NB4 (cell line): ENCODE measurements around the gene SH3BGRL2.

Experiments used
- DNase-seq: peaks from one replicate; pipeline ENCODE4 v3.0.0; 2010; ENCODE audit warnings: low read depth
- H3K4me3 ChIP-seq: one replicate; pipeline ENCODE4 v1.5.1; 2011; ENCODE audit warnings: mild to moderate bottlenecking, low read depth, low read length, moderate library complexity
- CTCF ChIP-seq: IDR thresholded peaks from one replicate; pipeline ENCODE4 v1.5.1; 2012; ENCODE audit warnings: low read depth, low read length
- MYC ChIP-seq: IDR thresholded peaks from 2 replicates; pipeline ENCODE4 v1.6.1; 2011; ENCODE audit warnings: low read depth, low read length
- POLR2A ChIP-seq: IDR thresholded peaks from 2 replicates; pipeline ENCODE4 v1.6.1; 2011; ENCODE audit warnings: mild to moderate bottlenecking; ENCODE audit not compliant: insufficient read length; ENCODE audit errors: extremely low read depth
- TF ChIP-seq, protein P1 (sequence below): IDR thresholded peaks from 2 replicates; pipeline ENCODE4 v1.6.1; 2011; ENCODE audit warnings: low read depth, low read length

Gene SH3BGRL2

GRCh38 chr6:79630883-79631692 is at the start of gene SH3BGRL2:
Gene SH3BGRL2 (plus strand): TSS chr6:79631329. CDS start chr6:79631462, 133 bp downstream.
- TF ChIP-seq MYC (no peak), POLR2A (no peak), CTCF (no peak)
- TF ChIP-seq, protein P1, sequence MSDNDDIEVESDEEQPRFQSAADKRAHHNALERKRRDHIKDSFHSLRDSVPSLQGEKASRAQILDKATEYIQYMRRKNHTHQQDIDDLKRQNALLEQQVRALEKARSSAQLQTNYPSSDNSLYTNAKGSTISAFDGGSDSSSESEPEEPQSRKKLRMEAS = no peak
- no peak within 1 kb of the TSS for H3K4me3 ChIP-seq
- DNase-seq = peak; percentile 22

GRCh38 chr6:79584332-79584731 is 46.8 kb upstream of the SH3BGRL2 start:
- no peak overlapping the region for H3K4me3 ChIP-seq
- no peak for DNase-seq
- TF ChIP-seq POLR2A = no peak
- no peak for TF ChIP-seq CTCF
- TF ChIP-seq, protein P1 = no peak
- no peak for TF ChIP-seq MYC

DNA sequence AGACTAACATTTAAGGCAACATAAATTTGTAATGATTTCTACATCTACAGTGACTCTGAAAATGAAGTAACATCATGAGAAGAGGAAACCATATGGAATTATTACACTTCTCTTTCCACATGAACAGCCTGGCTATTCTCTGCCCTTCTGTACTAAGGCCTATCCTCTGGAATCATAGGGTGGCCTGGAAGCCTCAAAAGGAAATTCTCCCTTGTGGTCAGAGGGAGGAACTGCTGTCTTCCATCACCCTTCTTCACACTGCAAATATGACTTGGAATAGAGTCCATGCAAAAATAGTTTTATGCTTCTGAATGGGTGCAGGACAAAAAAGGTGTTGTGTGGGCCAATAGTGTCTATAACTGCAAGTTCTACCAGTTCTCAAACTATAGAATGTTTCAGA is 44.6 kb upstream of the SH3BGRL2 start:
- peak; percentile 16 for DNase-seq
- TF ChIP-seq MYC (no peak), POLR2A (no peak), CTCF (peak; percentile 43)
- TF ChIP-seq, protein P1 = no peak
- no peak overlapping the region for H3K4me3 ChIP-seq

DNA sequence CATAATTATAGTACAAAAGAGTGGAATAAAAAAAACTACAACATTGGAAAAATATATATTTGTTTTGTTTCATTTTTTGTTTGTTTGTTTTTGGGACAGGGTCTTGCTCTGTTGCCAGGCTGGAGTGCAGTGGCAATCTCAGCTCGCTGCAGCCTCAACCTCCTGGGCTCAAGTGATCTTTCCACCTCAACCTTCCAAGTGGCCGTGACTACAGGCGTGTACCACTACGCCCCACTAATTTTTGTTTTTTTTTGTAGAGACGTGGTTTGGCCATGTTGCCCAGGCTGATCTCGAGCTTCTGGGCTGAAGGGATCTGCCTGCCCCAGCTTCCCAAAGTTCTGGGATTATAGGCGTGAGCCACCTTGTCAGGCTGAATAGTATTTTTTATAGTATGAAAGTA is 41.4 kb upstream of the SH3BGRL2 start:
- TF ChIP-seq, protein P1 = no peak
- TF ChIP-seq MYC (no peak), CTCF (no peak), POLR2A (no peak)
- H3K4me3 ChIP-seq = no peak overlapping the region
- DNase-seq = no peak

DNA sequence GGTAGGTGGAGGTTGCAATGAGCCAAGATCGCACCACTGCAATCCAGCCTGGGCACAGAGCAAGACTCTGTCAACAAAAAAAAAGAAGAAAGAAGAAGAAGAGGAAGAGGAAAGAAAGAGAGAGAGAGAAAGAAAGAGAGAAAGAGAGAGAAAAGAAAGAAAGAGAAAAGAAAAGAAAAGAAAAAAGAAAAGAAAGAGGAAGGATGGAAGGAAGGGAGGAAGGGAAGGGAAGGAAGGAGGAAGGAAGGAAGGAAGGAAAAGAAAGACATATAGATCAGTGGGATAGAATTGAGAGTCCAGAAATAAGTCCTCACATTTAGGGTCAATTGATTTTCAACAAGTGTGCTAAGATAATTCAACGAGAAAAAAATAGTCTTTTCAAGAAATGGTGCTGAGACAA is 34.0 kb upstream of the SH3BGRL2 start:
- no peak overlapping the region for H3K4me3 ChIP-seq
- TF ChIP-seq, protein P1 = no peak
- TF ChIP-seq MYC (no peak), CTCF (no peak), POLR2A (no peak)
- DNase-seq = no peak
